ENCODE measurements around the gene GRIK4.

GRIK4 gene

GRCh38 chr11:120635136-120635810, 123.7 kb downstream of the GRIK4 start:
- peaks cover 24 to 31% of the 10 kb centered on the region in 2 donors for H3K27me3 Mint-ChIP-seq
- no peak overlapping the region for H3K27ac Mint-ChIP-seq
- no peak for ATAC-seq (replicated peaks)
- H3K9me3 Mint-ChIP-seq, result no peaks in the 10 kb centered on the region
- no peak for DNase-seq
- H3K36me3 Mint-ChIP-seq, result no peaks in the 10 kb centered on the region
- H3K4me3 Mint-ChIP-seq, result no peak overlapping the region
- H3K4me1 Mint-ChIP-seq, result peaks cover 9 to 13% of the 10 kb centered on the region in 2 donors

- no peak for ATAC-seq (replicated peaks)
- peaks cover 0 to 2% of the 10 kb centered on the region in 2 donors for H3K9me3 Mint-ChIP-seq
- no peak overlapping the region for H3K27ac Mint-ChIP-seq
- DNase-seq, result no peak
- no peaks in the 10 kb centered on the region for H3K36me3 Mint-ChIP-seq
- peaks cover 24 to 37% of the 10 kb centered on the region in 2 donors for H3K27me3 Mint-ChIP-seq
- peaks cover 8 to 13% of the 10 kb centered on the region in 2 donors for H3K4me1 Mint-ChIP-seq
- no peak overlapping the region for H3K4me3 Mint-ChIP-seq
Measured at GRCh38 chr11:120637131-120637530, 125.6 kb downstream of the GRIK4 start.

GRCh38 chr11:120642196-120642894, 130.8 kb downstream of the GRIK4 start:
- no peak overlapping the region for H3K27ac Mint-ChIP-seq
- ATAC-seq (replicated peaks) (no peak), DNase-seq (no peak)
- H3K27me3 Mint-ChIP-seq, result peaks cover 26 to 35% of the 10 kb centered on the region in 2 donors
- H3K4me3 Mint-ChIP-seq, result no peak overlapping the region
- no peaks in the 10 kb centered on the region for H3K4me1 Mint-ChIP-seq
- H3K9me3 Mint-ChIP-seq, result peaks cover 0 to 2% of the 10 kb centered on the region in 2 donors
- no peaks in the 10 kb centered on the region for H3K36me3 Mint-ChIP-seq

GRCh38 chr11:120643284-120643683, 131.7 kb downstream of the GRIK4 start:
- Mint-ChIP-seq H3K4me1 (no peaks in the 10 kb centered on the region), H3K27ac (no peak overlapping the region), H3K4me3 (no peak overlapping the region), H3K27me3 (peaks cover 26 to 39% of the 10 kb centered on the region in 2 donors), H3K9me3 (peaks cover 0 to 2% of the 10 kb centered on the region in 2 donors), H3K36me3 (no peaks in the 10 kb centered on the region)
- ATAC-seq (replicated peaks) (no peak), DNase-seq (no peak)

- no peak overlapping the region for H3K4me3 Mint-ChIP-seq
- no peak for ATAC-seq (replicated peaks)
- peaks cover 0 to 2% of the 10 kb centered on the region in 2 donors for H3K9me3 Mint-ChIP-seq
- DNase-seq, result no peak
- peaks cover 22 to 41% of the 10 kb centered on the region in 2 donors for H3K27me3 Mint-ChIP-seq
- H3K4me1 Mint-ChIP-seq, result peaks cover 0 to 2% of the 10 kb centered on the region in 2 donors
- H3K27ac Mint-ChIP-seq, result no peak overlapping the region
- no peaks in the 10 kb centered on the region for H3K36me3 Mint-ChIP-seq
Measured at GRCh38 chr11:120645639-120646038, 134.1 kb downstream of the GRIK4 start.

- no peaks in the 10 kb centered on the region for H3K36me3 Mint-ChIP-seq
- DNase-seq, result no peak
- peaks cover 22 to 41% of the 10 kb centered on the region in 2 donors for H3K27me3 Mint-ChIP-seq
- H3K9me3 Mint-ChIP-seq, result peaks cover 0 to 2% of the 10 kb centered on the region in 2 donors
- no peak overlapping the region for H3K4me3 Mint-ChIP-seq
- H3K27ac Mint-ChIP-seq, result no peak overlapping the region
- no peak for ATAC-seq (replicated peaks)
- peaks cover 0 to 2% of the 10 kb centered on the region in 2 donors for H3K4me1 Mint-ChIP-seq
Measured at GRCh38 chr11:120646206-120646605, 134.7 kb downstream of the GRIK4 start.

- no peak for DNase-seq
- Mint-ChIP-seq H3K4me1 (peaks cover 0 to 2% of the 10 kb centered on the region in 2 donors), H3K27me3 (peaks cover 18 to 30% of the 10 kb centered on the region in 2 donors), H3K36me3 (no peaks in the 10 kb centered on the region), H3K9me3 (no peaks in the 10 kb centered on the region), H3K27ac (no peak overlapping the region), H3K4me3 (no peak overlapping the region)
- no peak for ATAC-seq (replicated peaks)
Measured at GRCh38 chr11:120647681-120648080, 136.1 kb downstream of the GRIK4 start.

GRCh38 chr11:120648771-120649170, 137.2 kb downstream of the GRIK4 start:
- ATAC-seq (replicated peaks) (no peak), DNase-seq (no peak)
- H3K36me3 Mint-ChIP-seq, result no peaks in the 10 kb centered on the region
- H3K27ac Mint-ChIP-seq, result no peak overlapping the region
- peaks cover 0 to 2% of the 10 kb centered on the region in 2 donors for H3K4me1 Mint-ChIP-seq
- H3K27me3 Mint-ChIP-seq, result peaks cover 15 to 25% of the 10 kb centered on the region in 2 donors
- H3K9me3 Mint-ChIP-seq, result no peaks in the 10 kb centered on the region
- H3K4me3 Mint-ChIP-seq, result no peak overlapping the region

GRCh38 chr11:120649316-120649715, 137.8 kb downstream of the GRIK4 start:
- peaks cover 0 to 2% of the 10 kb centered on the region in 2 donors for H3K4me1 Mint-ChIP-seq
- H3K27ac Mint-ChIP-seq, result no peak overlapping the region
- no peak for DNase-seq

GRCh38 chr11:120651396-120651795, 139.8 kb downstream of the GRIK4 start:
- Mint-ChIP-seq H3K36me3 (peaks cover 0 to 9% of the 10 kb centered on the region in 2 donors), H3K27ac (no peak overlapping the region), H3K27me3 (peaks cover 13 to 23% of the 10 kb centered on the region in 2 donors), H3K9me3 (no peaks in the 10 kb centered on the region), H3K4me3 (no peak overlapping the region), H3K4me1 (peaks cover 8 to 10% of the 10 kb centered on the region in 2 donors)
- no peak for DNase-seq
- no peak for ATAC-seq (replicated peaks)

More at GRCh38 chr11:120649316-120649715, 137.8 kb downstream of the GRIK4 start:
- Mint-ChIP-seq H3K9me3 (no peaks in the 10 kb centered on the region), H3K27me3 (peaks cover 15 to 25% of the 10 kb centered on the region in 2 donors), H3K36me3 (no peaks in the 10 kb centered on the region), H3K4me3 (no peak overlapping the region)
- no peak for ATAC-seq (replicated peaks)

GRCh38 chr11:120651836-120652235, 140.3 kb downstream of the GRIK4 start:
- Mint-ChIP-seq H3K27ac (no peak overlapping the region), H3K4me1 (peaks cover 8 to 12% of the 10 kb centered on the region in 2 donors), H3K9me3 (no peaks in the 10 kb centered on the region)

GRCh38 chr11:120652705-120653335, 141.3 kb downstream of the GRIK4 start:
- ATAC-seq (replicated peaks) (no peak), DNase-seq (no peak)
- Mint-ChIP-seq H3K27me3 (peaks cover 13 to 23% of the 10 kb centered on the region in 2 donors), H3K4me3 (no peak overlapping the region), H3K36me3 (peaks cover 0 to 9% of the 10 kb centered on the region in 2 donors), H3K4me1 (peaks cover 17% of the 10 kb centered on the region in 2 donors), H3K9me3 (no peaks in the 10 kb centered on the region), H3K27ac (no peak overlapping the region)

More at GRCh38 chr11:120651836-120652235, 140.3 kb downstream of the GRIK4 start:
- H3K27me3 Mint-ChIP-seq, result peaks cover 13 to 23% of the 10 kb centered on the region in 2 donors
- no peak for ATAC-seq (replicated peaks)
- DNase-seq, result no peak
- H3K36me3 Mint-ChIP-seq, result peaks cover 0 to 9% of the 10 kb centered on the region in 2 donors
- H3K4me3 Mint-ChIP-seq, result no peak overlapping the region

GRCh38 chr11:120655589-120655988, 144.0 kb downstream of the GRIK4 start:
- Mint-ChIP-seq H3K4me1 (peaks cover 27 to 42% of the 10 kb centered on the region in 2 donors), H3K9me3 (peaks cover 0 to 4% of the 10 kb centered on the region in 2 donors), H3K36me3 (peaks cover 0 to 9% of the 10 kb centered on the region in 2 donors), H3K27me3 (peaks cover 11 to 15% of the 10 kb centered on the region in 2 donors), H3K27ac (no peak overlapping the region), H3K4me3 (no peak overlapping the region)
- DNase-seq (no peak), ATAC-seq (replicated peaks) (no peak)

- ATAC-seq (replicated peaks) (peak; percentile 83 to 86), DNase-seq (peak; percentile 39)
- Mint-ChIP-seq H3K27me3 (peaks cover 15 to 25% of the 10 kb centered on the region in 2 donors), H3K9me3 (peaks cover 0 to 4% of the 10 kb centered on the region in 2 donors), H3K4me1 (peaks cover 27 to 42% of the 10 kb centered on the region in 2 donors), H3K36me3 (peaks cover 0 to 9% of the 10 kb centered on the region in 2 donors), H3K4me3 (peak overlapping the region; percentile 4 to 38), H3K27ac (peak overlapping the region; percentile 76)
Measured at GRCh38 chr11:120657306-120658070, 145.9 kb downstream of the GRIK4 start.
